H54 (cell line): ENCODE data around the gene SIGLEC5.

Source experiments
- DNase-seq: peaks from one replicate; pipeline ENCODE4 v3.0.0; 2011; ENCODE audit warnings: low spot score, mixed read lengths; ENCODE audit not compliant: insufficient read length
- FAIRE-seq: peaks from 3 replicates; lab custom pipeline; 2011; peaks lifted over from hg19 to GRCh38; lab: Jason Lieb, UNC
- POLR2A ChIP-seq: IDR thresholded peaks from 2 replicates; pipeline ENCODE4 v1.6.1; 2011; ENCODE audit warnings: low read depth, mild to moderate bottlenecking, low read length

Gene SIGLEC5

DNA sequence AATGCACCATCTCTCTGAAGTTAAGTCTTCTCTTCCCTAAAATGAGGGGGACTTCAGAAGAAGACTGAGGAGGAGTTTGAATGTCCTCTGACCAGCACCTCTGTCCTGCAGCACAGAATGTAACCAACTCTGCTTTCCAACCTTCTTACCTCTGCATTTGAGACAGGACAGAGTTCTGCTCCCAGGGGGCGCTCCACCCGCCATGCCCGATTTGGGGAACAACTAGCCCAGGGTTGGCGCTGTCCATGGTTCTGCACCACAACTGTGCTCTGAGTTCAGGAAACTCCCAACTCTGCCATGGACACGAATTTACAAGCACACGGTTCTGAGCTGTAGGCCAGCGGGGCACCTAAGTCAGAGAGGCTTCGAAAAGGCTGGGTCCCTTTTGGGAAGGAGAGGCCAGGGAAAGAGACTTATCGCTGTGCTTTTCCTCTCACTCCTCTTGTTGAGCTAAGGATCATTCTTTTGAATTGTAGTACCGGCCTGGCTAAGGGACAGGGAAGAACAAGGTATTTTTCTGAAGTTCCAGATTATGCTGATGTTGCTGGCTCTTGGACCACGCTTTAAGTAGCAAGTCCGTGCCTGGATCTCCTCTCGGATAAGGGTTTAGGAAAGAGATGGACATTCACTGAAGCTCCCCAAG lies 22.2 kb downstream of the SIGLEC5 start:
- DNase-seq (peak; percentile 58), FAIRE-seq (no peak)
- no peak for TF ChIP-seq POLR2A

- FAIRE-seq: no peak
- no peak for DNase-seq
- no peak for TF ChIP-seq POLR2A
Measured at GRCh38 chr19:51607077-51607476, 23.1 kb downstream of the SIGLEC5 start.

DNA sequence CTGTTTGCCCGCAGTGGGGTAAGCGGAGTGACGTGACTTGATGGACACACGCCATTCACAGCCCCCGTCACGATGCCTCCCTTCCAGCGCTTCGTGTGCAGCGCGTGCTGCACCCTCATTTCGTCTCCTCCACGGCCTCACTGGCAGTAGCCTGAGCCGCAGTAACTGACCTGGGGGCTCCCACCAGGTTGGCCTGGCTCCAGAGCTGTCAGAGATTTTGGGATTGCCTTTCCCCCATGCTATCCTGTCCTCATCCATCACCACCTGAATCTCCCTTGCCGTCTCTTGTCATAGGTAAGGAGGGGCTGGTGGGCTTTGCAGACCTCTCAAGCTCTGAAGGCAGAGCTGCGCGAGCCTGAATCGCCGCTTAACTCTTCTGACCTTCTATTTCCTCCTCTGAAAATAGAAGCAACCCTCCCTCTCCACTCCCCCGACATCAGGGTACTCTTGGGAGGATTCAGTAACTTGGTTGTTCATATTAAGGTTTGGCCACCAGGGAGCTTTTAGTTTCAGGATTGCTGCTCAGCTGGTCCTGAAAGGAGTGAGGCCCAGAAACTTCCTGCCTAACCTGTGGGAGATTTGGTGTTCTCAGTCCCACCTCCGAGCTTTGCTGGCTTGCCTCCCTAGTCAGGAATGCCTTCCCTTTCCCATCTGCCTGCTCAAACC lies 27.9 kb downstream of the SIGLEC5 start:
- DNase-seq: no peak
- FAIRE-seq: no peak
- no peak for TF ChIP-seq POLR2A

DNA sequence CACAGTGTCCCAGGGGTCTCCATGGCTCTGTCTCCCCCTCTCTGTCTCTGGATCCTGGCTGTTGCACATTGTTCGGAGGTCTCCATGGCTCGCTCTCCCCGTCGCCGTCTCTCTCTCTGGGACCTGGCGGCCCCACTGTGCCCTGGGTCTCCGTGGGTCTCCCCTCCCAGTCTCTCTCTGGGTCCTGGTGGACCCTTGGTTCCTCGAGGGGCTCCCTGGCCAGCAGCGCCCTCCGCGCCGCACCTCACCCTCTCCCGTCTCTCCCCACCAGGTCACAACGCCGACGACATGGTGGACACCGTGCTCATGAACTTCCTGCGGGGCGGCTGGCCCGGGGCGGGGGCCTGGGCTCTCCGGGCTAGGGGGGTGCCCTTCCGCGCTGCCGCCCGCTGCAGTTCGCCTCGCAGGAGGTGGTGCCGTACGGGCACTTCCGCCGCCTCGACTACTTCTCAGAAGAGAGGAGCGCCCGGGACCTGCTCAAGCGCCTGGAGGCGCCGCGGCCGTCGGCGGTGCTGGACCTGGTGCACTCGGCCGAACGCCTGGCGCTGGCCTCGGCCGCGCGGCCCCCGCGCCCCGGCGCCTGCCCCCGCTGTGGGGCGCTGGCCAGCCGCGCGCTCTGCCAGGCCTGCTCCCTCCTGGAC lies 29.1 kb downstream of the SIGLEC5 start:
- no peak for FAIRE-seq
- no peak for DNase-seq
- TF ChIP-seq POLR2A: no peak

DNA sequence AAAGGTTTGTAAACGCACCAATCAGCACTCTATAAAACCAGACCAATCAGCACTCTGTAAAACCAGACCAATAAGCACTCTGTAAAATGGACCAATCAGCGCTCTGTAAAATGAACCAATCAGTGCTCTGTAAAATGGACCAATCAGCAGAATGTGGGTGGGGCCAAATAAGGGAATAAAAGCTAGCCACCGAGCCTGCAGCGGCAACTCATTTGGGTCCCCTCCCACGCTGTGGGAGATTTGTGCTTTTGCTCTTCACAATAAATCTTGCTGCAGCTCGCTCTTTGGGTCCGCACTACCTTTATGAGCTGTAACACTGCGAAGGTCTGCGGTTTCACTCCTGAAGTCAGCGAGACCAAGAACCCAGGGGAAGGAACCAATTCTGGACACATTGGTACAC lies 31.1 kb downstream of the SIGLEC5 start:
- FAIRE-seq (no peak), DNase-seq (no peak)
- TF ChIP-seq POLR2A: no peak

DNA sequence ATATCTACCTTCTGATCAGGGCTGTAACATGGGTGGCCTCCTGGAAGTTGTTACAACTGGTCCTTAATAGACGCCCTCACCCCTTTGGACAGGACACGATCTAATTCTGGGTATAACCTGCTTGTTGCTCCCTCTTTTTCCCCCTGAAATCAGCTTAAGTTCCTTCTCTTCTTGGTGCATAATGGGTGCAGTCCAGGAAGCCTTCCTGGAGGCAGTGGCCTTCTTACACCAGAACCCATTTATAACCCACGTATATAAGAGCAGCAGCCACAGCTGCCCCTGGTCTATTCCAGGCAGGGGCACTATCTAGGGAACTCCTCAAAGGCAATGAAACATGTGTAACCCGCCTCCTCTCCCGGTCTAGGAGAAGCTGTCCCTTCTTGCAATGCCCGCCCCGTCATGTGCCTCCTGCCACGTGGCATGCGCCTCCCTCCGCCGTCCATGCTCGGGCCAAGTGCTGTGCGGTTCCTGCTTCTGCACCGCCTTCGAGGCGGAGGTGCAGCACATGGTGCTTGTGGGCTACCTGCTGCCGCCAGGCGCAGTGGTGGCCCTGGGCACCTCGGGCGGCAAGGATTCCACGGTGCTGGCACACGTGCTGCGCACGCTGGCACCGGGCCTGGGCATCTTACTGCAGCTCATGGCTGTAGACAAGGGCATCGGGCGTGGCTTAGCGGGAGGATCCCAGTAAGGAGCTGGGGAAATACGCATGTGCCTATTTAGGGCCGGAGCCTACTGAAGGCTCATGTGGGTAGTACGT lies 31.9 kb downstream of the SIGLEC5 start:
- TF ChIP-seq POLR2A: no peak
- no peak for DNase-seq
- no peak for FAIRE-seq

GRCh38 chr19:51595190-51596175 lies 34.7 kb downstream of the SIGLEC5 start:
- FAIRE-seq (no peak), DNase-seq (no peak)
- TF ChIP-seq POLR2A: no peak

DNA sequence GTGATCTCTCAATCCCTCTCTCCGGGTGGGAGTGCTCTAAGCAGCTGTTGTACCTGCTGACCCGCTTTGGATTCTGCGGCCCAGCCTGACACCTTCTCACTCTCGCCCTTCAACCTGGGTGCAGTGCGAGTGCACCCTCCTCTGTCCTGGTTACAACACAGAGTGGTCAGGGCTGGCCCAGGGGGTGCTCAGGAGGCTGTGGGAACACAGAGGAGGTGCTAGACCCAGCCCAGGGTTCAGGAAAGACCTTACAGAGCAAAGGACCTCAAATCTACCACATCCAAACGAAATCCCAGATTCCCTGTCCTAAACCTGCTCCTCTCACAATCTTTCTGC lies 35.5 kb downstream of the SIGLEC5 start:
- DNase-seq: no peak
- TF ChIP-seq POLR2A: no peak
- no peak for FAIRE-seq

DNA sequence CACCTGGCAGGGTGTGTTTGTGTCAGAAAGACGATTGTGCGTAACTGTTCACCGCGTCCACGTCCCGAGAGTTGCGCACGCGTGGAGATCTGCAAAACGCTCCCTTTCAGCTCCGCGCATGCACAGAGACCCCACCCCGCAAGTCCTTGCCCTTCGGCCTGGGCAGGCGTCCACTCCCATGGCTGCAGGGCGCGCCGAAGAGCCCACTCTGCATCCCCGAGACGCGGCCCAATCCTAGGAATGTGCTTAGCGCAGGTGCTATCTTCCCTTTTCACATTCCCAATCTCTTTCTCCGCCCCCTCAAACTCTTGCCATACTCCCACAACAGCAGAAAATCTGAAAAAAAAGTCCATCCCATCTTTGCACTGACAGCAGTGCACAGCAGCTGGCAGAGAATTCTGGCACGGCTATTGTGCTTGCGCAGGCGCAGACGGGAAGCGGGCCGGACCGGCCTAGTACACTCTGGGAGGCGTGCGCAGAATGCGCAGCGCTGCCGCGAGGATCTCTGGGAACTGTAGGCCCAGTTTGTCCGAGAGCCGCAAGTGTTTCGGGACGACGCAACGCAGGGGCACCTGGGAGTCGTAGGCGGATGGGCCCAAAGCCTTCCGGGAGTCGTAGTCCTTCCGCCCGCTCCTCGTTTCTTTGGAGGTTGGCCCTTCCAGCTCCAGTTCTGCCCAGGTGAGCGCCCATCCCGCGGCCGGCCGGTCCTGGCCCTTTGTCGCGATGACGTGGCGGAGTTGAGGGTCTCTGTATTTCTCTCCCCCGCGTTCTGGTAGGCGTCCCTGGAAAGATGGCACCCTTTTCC lies 36.0 kb downstream of the SIGLEC5 start:
- TF ChIP-seq POLR2A: 0 out of 2 replicates have a peak, but pooled peaks have one; percentile 11
- FAIRE-seq: peak; percentile 93

DNA sequence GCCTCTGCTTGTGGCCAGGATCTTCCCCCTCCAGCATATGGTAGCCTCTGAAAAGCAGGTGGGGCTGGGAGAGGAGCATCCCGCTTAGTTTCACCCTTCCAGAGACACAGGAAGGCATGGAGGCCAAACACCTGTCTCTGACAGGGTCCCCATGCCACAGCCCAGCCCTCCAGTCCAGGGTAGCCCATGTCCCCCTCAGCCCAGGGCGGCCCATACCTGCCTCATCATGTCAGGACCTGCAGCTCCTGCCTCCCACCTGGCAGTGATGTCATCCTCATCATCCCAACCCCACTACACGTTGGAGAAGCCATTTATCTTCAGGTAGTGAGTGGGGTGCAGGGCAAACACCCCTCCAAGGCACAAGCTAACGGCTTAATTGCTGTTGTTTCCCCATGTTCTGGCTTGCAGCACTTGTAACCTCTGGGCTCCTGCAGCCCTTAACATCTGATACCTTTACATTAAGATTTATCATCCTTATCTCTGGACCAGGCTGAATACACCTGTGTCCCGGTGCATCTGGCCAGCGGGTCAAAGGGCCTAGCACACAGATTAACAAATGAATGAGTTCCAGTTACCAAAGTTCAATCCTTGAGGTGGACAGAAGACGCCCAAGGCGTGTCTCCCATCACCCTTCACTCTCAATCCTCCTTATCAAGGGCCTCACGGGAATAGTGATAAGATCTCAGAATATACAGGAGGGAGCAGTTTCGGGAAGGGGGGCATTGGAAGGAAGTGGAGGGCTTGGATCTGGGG lies 36.9 kb downstream of the SIGLEC5 start:
- TF ChIP-seq POLR2A: no peak
- FAIRE-seq: no peak
- DNase-seq: no peak

More for the DNA sequence above, 36.0 kb downstream of the SIGLEC5 start:
- DNase-seq: peak; percentile 86

DNA sequence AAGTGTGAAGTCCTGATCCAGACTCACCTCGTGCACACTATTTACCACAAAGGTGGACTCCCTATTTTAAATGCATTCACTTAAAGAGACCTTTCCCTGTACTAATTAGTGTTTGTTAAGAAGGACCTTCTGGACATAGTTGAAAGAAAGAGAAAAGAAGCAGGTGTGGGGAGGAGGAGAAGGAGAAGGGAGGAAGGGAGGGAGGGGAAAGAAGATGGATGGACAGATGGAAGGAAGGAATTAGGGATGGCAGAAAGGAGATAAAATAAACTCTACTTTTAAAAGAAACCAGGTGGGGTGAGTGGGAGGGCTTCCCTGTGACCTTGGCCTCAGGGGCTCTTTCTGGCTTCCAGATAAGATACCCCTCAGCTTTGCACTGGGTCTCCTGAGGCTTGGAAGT lies 37.7 kb downstream of the SIGLEC5 start:
- no peak for FAIRE-seq
- DNase-seq: no peak
- no peak for TF ChIP-seq POLR2A

GRCh38 chr19:51590441-51590840 lies 39.8 kb downstream of the SIGLEC5 start:
- DNase-seq: no peak
- TF ChIP-seq POLR2A: no peak
- FAIRE-seq: no peak
